ENCODE measurements around the gene UCP2.

UCP2 gene

DNA sequence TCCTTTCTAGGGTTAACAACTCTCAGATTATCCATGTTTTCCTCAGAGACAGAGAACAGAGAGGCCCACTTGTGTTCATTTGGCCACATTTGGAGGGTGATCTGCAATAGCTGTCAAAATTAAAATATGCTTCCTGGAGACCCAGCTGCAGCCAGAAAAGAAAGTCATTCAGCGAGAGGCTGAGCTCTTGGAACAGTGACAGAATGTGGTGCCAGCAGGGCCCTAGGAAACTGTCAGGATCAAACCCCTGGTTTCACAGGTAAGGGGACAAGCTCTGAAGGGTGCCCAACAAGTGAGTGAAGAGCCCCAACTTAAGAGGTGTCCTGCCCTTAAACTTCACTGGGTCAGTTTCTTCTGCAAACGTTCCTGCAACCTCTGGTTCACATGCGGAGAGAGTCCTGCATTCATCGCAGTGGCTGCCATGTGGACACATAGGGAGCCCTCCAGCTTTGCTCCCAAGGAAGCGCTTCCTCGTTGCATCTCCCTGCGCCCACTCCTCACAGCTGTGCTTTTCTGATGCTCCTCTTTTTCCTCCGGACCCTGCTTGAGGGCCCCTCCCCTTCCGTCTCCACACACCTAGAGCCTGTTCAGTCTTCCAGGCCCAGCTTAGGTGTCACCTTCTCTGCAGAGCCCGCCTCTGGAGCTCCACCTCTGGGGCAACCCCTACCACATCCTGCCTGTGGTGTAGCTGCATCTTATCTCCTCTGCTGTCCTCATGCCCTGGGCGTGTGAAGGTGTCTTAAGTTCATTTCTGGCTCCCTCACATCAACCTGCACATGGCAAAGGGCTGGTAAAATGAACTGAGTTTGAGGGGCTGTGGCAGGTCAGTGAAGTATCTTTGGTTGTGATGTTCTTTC is 22.3 kb upstream of the UCP2 start:
- TF ChIP-seq, protein P1, sequence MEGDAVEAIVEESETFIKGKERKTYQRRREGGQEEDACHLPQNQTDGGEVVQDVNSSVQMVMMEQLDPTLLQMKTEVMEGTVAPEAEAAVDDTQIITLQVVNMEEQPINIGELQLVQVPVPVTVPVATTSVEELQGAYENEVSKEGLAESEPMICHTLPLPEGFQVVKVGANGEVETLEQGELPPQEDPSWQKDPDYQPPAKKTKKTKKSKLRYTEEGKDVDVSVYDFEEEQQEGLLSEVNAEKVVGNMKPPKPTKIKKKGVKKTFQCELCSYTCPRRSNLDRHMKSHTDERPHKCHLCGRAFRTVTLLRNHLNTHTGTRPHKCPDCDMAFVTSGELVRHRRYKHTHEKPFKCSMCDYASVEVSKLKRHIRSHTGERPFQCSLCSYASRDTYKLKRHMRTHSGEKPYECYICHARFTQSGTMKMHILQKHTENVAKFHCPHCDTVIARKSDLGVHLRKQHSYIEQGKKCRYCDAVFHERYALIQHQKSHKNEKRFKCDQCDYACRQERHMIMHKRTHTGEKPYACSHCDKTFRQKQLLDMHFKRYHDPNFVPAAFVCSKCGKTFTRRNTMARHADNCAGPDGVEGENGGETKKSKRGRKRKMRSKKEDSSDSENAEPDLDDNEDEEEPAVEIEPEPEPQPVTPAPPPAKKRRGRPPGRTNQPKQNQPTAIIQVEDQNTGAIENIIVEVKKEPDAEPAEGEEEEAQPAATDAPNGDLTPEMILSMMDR (IDR thresholded peaks at IDR 0.05; ENCODE audit: insufficient read depth, missing control alignments), result no peak
- DNase-seq (ENCODE audit: insufficient read length, low spot score), result no peak
- FAIRE-seq, result no peak

DNA sequence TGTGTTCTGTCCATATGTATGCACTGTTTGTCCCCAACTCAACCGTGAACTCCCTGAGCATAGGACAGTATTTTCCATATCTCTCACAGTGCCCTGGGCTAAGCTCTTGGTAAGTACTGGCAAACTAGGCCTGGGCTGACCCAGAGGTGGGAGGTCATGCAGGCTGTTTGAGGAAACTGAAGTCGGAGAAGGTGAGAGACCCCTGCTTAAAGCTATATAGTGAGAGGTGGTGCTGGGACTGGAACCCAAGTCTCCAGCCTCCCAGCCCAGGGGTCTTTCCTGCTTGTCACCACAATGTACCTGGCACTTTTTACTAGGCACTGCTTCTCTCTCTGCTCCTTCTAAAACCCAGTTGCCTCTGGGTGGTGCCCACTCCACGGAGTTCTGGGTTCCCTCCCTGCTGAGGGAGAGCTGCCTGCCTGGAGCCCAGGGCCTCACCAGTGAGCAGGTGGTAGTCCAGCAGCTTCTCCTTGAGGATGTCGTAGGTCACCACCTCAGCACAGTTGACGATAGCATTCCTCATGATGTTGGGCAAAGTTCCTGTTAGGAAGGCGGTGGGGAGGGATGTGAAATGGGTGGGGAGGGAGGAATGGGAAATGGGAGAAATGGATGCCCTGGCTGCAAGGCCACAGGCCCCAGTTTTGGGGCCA is 21.5 kb upstream of the UCP2 start:
- TF ChIP-seq, protein P1 (IDR thresholded peaks at IDR 0.05; ENCODE audit: insufficient read depth, missing control alignments), result no peak
- FAIRE-seq (no peak), DNase-seq (ENCODE audit: insufficient read length, low spot score) (no peak)

DNA sequence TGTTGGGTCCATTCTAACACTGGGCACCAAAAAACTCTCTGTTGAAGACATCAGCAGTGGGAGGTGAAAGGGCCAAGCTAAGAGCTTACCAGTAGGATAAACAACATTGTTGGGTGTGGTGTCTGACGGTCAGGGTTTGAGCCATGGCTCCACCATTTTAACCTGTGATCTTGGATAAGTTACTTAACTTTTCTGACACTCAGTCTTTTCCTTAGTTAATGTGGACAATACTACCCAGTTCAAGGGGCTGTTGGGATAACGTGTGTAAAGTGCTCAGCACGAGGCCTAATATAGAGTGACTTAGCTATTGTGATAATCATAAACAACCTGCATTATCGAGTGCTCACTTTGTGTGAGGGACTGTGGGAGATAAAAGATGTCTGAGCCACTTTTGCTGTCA is 20.2 kb upstream of the UCP2 start:
- TF ChIP-seq, protein P1 (IDR thresholded peaks at IDR 0.05; ENCODE audit: insufficient read depth, missing control alignments), result no peak
- DNase-seq (ENCODE audit: insufficient read length, low spot score) (no peak), FAIRE-seq (no peak)

DNA sequence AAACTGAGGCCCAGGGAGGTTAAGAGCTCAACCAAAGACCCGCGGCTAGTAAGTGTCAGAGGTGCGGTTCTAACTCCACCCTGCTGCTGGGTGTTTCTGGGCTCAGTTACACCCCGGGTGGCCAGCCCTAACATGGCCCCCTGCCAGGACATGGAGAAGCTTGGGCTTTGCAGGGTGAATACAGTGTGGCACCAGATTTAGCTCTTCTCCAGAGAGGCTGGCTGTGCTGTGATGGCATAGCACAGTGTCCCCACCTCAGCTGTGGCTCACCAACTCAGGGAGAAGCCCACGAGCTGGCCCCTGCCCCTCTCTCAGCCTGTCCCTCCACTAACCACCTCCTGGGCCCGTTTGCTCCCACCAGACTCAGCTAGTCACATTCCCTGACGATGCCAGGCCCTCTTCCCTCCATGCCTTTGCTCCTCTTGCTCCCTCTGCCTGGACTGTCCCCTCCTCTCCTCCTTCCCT is 19.2 kb upstream of the UCP2 start:
- TF ChIP-seq, protein P1 (IDR thresholded peaks at IDR 0.05; ENCODE audit: insufficient read depth, missing control alignments), result no peak
- no peak for DNase-seq (ENCODE audit: insufficient read length, low spot score)
- no peak for FAIRE-seq

DNA sequence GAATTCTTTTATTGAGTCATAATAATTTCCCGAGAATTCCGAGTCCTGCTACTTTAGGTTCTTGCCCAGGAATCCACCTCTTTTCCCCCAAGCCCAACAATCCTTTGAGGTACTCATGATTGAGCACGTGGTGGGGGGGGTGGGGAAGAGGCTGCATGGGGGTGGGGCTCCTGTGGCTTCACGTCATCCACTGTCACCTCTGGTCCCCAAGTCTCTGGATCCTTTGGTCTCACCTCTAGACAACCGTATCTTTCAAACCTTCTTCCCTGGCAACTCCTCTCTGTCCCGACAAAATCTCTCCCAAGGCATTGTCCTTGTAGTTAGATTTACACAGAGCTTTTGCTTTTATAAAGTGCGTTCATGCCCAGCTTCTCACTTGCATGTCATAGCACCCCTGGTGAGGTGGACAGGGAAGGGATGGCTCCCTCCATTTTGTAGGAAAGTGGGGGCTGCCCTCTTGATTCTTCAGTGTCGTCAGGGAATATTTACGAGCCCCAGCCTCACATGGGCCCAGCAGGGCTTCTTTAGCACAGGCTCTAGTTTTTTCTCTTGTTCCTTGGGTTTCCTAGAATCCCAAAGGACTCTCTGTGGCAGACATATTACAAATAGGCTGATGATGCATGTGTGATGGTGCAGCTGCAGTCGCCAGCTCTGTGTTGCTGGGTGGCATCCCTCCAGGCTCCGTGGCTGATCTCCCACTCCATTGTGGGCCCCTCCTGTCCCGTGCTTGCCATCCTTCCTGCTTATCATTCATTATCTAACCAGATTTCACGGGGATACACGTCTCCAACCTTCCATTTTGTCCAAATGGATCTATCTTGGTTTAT is 17.9 kb upstream of the UCP2 start:
- no peak for FAIRE-seq
- DNase-seq (ENCODE audit: insufficient read length, low spot score), result no peak
- TF ChIP-seq, protein P1 (IDR thresholded peaks at IDR 0.05; ENCODE audit: insufficient read depth, missing control alignments), result no peak

DNA sequence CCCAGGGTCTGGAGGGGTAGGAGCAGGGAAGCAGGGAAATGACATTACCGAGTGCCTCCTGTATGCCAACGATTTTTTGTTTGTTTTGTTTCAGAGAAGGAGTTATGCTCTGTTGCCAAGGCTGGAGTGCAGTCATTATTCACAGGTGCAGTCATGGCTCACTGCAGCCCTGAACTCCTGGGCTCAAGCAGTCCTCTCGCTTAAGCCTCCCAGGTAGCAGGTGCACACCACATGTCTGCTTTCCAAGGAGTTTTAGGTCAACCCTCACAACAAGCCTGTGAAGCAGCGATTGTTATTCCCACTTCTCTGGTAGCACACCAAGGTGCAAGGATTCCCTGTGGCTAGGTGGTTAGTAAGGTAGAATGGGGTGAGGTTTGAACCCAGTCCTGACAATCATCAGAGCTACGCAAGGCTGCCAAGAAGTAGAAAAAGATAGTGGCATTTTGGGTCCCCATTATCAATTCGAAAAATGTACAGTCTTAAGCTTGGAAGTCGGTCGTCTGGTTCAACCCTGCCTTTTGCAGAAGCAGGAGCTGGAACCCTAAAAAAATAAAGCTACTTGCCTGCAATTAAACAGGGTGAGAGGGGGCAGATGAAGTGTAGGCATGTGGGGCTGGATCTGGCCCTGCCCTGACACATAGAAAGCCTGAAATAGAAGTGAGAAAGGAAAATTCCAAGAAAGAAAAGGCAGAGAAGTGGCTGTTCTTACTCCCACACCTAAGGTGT is 17.1 kb upstream of the UCP2 start:
- FAIRE-seq (no peak), DNase-seq (ENCODE audit: insufficient read length, low spot score) (no peak)
- TF ChIP-seq, protein P1 (IDR thresholded peaks at IDR 0.05; ENCODE audit: insufficient read depth, missing control alignments), result no peak

Measured in D721Med (cell line).